NCI-H2107 treated with DMSO at 0.1 percent for 48 hours (cell line): ENCODE data around the gene TEKT5.
A peak's percentile ranks its signal among the peaks of the same experiment; 100 is the strongest.
"Not testable (repeated sequence)": the region's sequence is repeated elsewhere in the genome, so short reads cannot be mapped to it uniquely, and the experiment has no call there.

Source experiments
- DNase-seq: peaks from one replicate; lab custom pipeline; 2025; ENCODE audit not compliant: unreplicated experiment; lab: John Stamatoyannopoulos, UW

TEKT5 gene

DNA sequence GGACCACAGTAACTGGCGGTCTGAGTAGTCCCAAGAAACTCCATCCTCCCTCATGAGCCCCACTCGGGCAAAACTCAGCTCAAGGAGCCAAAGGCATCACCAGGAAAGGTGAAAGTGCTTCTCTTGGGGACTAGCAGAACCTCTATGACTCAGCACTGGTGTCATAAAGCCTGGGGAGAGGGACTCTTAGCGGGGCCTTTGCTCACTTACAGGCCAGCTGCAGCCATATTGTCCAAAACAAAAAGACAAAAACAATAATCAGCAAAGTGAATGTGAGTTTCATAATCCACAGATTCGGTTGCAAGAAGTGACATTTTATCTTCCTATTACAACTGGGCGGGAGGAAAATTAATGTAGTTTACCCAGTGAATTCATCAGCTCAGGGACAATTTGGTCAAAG, at the start of gene TEKT5:
Gene TEKT5, minus strand, starts transcription at position 101 of the 400 bp plus-strand sequence. Its CDS starts 57 bp downstream, at position 44.
- no peak for DNase-seq

DNA sequence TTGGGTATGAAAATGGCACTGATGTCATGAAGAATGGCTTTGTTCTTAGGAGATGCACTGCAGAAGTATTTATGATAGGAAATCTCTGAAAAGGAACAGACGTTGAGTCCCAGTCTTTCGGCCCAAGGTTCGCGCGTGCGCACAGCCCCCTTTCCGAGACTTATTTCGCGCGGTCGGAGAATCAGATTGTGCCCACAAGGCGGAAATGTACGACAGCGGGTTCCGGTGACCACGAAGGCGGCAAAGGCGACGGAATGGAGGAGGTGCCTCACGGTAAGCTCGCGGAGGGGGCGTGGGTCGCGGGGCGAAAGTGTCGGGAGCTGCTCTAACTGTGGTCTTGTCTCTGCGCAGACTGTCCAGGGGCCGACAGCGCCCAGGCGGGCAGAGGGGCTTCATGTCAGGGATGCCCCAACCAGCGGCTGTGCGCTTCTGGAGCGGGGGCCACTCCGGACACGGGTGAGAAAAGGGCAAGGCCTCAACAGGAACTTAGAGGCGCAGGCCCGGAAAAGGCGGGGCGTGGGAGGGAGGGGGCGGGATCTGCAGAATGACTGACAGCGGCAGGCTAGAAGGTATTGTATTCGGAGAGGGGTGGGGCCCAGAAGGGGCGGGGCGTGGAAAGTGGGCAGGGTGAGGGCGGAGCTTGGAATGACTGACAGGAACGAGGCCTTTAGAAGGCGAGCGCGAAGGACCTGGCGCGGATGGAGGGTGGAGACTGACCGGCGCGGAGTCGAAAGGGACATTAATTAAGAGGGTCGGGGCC, 49.1 kb upstream of the TEKT5 start, which contains the start of gene NUBP1:
Gene NUBP1, plus strand, starts transcription at position 233 of the 760 bp plus-strand sequence. Its CDS starts 22 bp downstream, at position 255.
- peak; percentile 92 for DNase-seq

DNA sequence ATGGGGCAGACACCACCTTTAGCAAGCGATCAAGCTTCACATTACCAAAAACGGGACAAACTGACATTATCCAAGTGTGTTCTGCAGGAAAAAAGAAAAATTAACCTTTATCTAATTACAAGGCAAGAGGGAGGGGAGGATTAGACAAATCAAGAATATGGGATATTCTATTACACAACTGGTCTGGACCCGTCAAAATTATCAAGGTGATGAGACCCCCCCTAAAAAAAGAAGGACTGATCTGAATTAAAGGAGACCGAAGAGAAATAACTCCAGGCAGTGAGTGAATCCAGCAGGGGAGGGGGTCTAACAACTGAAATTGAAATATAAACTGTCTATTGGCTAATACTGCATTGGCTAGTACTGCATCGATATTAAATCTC, 48.5 kb upstream of the TEKT5 start:
- DNase-seq = no peak

DNA sequence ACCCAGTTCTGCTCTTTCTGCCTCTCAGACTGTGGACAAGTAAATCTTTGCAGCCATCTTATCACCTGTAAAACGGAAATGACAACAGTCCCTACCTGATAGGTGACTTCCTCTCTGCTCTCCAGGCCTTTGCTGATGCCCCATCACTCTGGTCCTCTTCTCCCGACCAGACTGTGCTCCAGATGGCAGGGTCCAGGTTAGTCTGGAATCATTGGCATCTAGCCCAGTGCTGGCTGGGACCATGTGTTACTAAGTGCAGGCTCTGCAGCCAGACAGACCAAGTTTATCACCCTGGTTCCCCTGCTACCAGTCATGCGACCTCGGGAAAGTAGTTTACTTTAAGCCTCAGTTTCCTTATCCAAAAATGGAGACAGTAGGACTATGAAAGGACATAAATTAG, 47.1 kb upstream of the TEKT5 start:
- no peak for DNase-seq

DNA sequence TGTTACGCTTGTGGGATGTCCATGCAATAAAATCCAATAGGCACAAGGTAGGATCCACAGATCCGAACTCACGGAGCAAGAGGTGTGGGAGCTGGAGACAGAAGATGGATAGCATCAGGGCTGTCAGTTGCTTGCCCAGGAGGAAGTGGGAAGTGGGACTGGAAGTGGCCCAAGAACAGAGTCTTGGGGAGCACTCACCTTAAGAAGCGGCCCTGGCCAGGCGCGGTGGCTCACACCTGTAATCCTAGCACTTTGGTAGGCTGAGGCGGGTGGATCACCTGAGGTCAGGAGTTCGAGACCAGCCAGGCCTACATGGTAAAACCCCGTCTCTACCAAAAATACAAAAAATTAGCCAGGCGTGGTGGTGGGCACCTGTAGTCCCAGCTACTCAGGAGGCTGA, 46.5 kb upstream of the TEKT5 start:
- not testable (repeated sequence) for DNase-seq

DNA sequence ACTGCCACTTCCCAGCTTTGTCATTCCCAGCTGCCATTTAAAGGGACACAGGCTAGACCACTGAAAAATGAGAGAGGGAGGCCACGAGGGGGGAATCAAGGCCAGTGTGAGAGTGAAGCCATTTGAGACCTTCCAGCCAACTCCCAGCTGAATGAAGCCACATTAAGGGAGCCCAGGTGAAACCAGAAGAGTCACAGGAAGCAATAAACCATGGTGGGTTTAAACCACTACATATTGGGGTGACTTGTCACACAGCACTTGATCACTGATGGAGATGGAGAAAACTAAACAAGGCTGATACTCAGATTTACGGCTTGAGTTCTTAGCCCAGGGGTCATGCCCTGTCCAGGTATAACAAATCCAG, 46.1 kb upstream of the TEKT5 start:
- no peak for DNase-seq

DNA sequence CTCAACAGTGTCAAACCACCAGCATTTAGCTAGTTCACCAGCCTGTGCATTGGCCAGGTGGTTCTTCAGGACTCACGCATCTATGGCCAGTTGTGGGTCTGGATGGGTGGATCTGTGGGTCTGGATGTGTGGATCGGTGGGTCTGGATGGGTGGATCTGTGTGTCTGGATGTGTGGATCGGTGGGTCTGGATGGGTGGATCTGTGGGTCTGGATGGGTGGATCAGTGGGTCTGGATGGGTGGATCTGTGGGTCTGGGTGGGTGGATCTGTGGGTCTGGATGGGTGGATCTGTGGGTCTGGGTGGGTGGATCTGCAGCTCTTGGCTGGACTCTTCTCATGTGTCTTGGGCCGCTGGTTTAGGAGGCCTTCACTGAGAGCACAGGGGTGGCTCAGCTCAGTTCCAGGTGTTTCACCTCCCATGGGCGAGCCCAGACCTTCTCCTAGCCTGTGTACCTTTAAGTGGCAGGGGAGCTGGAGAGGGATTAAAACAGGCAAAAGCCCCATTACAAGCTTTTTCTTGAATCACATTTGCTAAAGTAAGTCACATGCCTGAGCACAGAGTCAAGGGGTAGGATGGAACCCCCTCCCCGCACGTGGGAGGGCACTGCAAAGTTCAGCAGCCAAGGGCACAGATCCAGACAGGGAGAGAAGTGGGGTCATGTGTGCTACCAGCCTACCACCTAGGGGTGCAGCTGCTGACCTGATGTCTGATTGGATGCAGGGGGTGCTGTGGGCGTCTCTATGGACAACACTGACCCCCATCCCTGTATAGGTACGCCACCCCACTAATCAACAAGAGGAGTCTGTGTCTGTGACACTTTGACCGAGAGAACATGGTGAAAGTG, 45.5 kb upstream of the TEKT5 start:
- DNase-seq = no peak

DNA sequence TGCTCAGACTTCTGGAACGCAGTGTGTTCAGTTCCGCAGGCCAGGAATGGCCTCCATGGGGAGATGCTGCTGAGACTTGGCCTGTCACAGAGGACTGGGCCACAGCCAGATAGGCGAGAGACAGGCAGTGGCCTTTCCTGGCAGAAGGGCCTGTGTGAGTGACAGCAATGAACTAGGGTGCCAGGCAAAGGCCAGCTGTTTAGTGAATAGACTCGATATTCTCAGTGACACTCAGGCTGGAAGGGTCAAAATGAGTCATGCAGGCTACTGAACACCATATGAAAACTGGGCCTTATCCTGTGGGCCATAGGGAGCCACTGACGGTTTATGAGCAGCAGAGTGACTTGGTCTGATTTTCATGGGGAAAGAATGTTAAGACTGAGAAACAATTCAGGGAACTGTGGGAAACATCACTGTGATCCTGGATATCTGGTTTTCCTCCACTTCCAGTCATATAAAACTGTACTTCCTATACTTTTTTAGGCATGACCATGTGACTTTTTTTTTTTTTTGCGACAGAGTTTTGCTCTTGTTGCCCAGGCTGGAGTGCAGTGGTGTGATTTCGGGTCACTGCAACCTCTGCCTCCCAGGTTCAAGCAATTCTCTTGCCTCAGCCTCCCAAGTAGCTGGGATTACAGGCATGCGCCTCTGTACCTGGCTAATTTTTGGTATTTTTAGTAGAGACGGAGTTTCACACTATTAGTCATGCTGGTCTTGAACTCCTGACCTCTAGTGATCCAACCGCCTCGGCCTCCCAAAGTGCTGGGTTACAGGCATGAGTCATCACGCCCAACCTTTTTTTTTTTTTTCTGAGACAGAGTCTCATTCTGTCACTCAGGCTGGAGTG, 43.7 kb upstream of the TEKT5 start:
- DNase-seq = no peak

DNA sequence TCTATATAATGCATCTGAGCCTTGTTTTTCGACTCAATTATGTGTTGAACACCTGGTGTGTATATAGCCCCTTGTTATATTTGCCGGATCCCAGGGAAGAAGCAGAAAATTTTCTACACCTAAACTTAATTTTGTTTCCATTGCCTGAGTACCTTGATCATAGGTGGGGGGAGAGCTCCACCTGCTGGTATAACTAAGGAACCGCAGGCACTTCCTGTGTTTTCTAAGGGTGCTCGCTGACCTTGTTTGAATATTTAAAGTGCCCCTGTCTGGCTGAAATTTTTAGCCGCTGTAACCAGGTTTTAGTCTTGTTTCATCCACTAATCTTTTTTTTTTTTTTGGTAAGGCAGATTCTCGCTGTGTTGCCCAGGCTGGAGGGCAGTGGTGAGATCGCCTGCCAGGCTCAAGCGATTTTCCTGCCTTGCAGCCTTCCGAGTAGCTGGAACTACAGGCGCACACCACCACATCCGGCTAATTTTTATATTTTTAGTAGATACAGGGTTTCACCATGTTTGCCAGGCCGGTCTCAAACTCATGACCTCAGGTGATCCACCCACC, 42.4 kb upstream of the TEKT5 start:
- peak; percentile 62 for DNase-seq

DNA sequence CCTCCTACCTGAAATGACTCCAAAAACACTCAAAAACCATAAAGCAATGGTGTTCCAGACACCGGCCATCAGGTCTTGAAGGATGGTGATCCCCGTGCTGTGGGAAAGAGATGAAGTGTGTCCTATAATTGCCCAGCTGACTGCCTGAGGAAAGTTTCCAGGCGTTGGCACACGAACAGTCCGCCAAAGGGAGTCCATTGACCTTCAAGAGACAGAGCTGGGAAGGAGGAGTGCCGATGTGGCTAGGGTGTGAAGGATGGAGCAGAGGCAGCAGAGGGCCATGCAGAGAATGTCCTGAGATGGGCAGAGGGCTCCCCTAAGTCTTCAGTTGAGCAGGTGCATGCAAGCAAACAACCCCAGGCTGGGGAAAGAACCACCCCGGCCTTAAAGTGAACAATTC, 37.1 kb upstream of the TEKT5 start:
- DNase-seq = no peak

DNA sequence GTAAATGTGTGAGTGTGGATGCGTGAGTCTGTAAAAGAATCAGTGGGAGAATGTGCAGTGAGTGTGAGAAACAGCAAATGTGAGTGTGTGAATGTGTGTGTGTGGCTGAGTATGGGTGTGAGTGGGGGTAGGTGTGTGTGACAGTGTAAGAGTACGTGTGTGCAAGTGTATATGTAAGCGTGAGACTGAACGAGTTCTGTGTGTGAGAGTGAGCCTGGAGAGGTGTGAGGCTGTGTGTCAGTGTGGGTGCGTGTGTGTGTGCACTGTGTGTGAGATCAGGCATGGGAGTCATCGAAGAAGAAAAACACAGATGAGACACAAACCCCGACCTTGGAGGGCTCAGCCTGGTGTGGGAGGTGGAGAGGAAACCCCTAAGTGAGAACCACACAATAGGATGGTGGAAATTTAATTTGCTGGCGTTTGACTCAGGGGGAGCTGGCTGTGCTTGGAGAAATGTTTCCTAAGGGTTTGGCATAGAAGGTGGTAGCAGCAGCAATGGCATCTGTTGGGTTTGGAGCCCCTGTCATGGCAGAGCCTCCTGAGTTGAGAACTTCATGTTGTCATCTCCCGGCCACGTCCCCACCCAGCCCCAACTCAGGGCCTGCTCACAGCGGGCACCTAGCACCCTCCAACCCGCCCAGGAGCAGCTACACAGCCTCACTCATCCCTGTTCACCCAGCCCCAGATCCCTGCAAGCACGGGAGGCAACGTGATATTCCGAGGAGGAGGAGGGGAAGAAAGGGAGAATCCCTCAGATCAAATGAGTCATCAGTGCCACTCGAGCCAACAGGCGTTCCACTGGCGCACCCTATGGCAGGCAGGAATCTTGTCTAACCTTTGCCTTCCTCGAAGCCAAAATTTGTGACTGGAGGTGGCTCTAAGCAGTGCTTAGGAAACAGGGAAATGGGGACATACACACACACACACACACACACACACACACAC, 34.6 kb upstream of the TEKT5 start:
- peak; percentile 69 for DNase-seq

DNA sequence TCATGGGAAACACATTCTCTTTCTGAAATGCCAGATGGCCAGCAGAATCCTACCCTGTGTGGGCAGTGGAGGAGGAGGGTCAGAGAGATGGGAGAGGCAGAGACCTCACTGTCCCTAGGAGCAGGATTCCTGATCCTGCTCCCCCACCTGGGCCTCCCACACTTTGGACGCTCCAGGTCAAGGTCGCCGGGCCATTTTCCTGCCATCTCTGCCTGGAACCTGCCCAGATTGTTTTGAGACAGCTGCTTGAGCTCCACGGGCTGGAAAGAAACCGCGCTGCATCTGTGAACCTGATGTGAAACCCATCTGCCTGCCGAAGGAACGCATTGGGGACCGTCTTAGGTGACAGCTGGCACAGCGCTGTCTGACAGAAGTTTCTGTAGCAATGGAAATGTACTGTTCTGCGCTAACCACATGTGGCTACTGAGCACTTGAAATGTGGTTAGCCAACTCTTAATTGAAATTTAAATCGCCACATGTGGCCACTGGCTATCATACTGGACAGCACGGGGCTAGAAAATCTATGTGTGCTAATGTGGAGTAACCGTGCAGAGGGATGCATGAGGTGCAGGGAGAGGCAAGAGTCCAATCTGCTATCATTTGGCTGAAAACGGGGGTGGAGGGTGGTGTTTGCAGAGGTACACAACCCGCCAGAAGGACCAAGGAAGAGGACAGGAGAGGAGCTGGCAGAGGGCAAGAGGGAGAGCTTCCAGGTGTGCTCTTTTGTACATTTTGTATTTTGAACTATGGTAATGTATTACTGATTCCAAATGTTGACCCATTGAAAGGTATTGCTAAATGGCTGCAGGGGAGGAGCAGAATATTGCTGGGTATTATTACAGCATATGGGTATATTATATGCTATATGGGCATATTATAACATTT, 33.5 kb upstream of the TEKT5 start:
- no peak for DNase-seq

DNA sequence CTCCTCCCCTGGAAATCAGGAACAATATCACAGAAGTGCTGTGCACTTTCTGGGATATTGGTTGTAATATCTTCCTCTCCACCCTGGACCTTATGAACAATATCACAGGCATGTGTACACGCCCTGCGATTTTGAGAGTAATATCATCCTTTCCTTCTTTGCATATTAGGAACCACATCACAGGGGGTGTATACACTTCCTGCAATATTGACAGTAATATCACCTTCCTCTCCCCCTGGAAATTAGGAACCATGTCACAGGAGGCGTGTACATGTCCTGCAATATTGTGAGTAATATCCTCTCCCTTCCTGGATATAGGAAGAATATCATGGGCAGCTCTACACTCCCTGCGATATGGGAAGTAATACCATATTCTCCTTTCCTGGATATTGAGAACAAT, 14.2 kb upstream of the TEKT5 start:
- DNase-seq = no peak

DNA sequence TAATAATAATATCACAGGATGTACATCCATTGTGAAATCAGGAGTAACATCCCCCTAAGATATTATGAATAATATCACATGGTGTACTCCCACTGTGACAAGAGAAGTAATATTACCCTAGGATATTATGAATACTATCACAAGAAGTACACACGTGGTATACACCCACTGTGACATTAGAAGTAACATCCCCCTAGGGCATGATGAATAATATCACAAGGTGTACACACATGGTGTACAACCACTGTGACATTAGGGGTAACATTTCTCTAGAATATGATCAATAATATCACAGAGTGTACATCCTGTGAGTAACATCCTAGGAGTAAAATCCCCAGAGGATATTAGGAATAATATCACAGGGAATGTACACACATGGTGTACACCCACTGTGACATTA, 5.0 kb upstream of the TEKT5 start:
- no peak for DNase-seq

DNA sequence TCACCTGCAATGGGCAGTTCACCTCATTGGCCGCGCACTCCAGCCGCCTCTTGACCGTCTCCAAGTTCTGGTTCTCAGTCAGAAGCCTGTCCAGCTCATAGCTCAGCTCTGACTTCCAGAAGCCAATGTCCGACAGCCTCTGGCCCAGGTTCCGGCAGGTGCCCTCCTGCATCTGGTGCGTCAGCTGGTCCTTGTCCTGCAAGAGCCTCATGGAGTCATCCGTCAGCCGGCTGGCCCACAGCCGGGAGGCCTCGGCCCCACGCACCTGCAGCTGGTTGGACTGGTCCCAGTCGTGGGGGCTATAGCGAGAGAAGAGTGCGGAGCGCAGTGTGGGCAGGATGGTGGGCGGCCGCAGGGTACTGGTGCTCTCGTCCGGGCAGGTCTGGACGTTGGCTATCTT, 424 bp downstream of the TEKT5 start:
- DNase-seq = no peak

DNA sequence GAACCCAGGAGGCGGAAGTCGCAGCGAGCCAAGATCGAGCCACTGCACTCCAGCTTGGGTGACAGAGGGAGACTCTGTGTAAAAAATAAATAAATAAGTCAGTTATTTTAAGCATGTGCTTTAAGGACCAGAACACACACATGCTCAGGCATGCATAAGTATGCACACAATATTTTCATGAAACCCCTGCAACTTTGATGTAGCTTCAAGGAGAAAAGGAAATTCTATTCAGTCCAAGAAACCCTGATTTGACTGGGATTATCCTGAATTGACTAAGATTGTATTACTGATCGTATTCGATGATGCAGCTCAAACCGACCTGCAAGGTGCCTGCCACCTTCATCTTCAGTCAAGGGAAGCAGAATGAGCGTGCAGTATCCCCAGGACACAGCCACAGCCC, 841 bp downstream of the TEKT5 start:
- DNase-seq = no peak

DNA sequence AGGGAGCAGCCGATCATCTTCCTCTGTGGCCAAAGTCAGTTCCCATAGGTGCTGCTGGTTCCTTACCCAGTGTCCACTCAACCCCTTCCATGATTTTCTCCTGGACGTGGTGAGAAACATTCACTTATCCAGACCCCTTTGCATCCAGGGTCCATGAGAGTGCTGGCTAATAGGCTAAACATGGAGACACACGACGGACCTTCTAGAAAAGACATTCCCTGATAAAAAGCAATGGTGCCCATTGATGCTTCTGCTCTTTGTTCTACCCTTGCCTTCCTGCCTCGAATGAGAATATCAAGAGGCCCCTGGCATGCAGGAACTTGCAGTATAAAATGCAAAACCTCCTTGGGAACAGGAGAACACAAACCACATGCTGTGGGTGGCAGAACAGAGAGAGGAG, 2.3 kb downstream of the TEKT5 start:
- DNase-seq = no peak

DNA sequence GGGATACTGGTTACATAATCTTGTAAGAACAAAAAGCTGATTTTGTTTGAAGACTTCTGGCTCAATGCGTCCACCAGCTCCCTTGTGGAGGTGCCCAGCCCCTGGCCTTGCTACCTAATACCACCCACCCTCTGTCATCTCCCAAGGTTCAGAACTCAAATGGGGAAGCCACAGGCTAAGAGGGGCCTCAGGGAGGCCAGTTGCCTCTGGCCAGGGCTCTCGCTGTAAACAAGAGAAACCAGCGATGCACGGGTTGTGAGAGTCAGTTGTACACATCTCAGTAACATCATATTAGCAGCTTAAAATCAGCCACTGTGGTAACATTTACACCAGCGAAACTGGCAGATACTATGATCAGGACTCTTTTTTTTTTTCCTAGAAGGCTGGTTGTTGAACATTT, 6.0 kb downstream of the TEKT5 start:
- DNase-seq = no peak

DNA sequence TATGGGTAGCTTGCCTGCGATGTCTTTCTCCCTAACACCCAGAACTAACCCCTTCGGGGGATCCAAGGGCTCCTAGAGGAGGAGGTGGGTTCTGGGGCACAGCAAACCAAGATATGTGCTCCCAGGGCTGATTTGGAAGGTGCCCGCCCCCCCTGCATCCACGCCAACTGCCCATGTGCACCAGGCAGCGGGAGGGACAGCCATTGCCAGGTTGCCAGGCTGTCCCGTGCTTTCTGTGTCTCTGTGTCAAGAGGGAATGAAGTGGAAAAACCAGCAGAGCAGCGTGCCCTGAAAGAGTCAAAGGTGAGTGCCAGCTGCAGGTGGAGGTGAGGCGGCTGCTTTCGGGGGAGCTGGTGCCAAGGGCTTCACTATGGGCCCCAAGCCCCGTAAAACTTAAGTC, 6.4 kb downstream of the TEKT5 start:
- no peak for DNase-seq
